Fibroblast of the aortic adventitia (primary cell): ENCODE data around the gene C1QBP. TPM values are rescaled to one million over a fixed set of nuclear protein-coding genes. Genes with fewer than 3 reads are reported as not detected.
"Not testable (repeated sequence)": the region's sequence is repeated elsewhere in the genome, so short reads cannot be mapped to it uniquely, and the experiment has no call there.

Experiments
- DNase-seq: peaks from one replicate; pipeline ENCODE4 v3.0.0-alpha.2; 2010; ENCODE audit warnings: low read depth
- H3K4me3 ChIP-seq: 2 replicates; pipeline ENCODE4 v1.5.1; 2011; ENCODE audit warnings: low read depth, mild to moderate bottlenecking, control low read depth, low read length, moderate library complexity
- total RNA-seq: library from RNA; depleted of rRNA; stranded (reverse); fragments of >200 nt; gene quantifications from 2 replicates; pipeline ENCODE4 v1.2.3, GENCODE V29; 2012; ENCODE audit warnings: low replicate concordance
- TF ChIP-seq, protein P1 (sequence below): IDR thresholded peaks from 2 replicates; pipeline ENCODE4 v1.5.1; 2011; ENCODE audit warnings: mild to moderate bottlenecking, low read length, control low read depth, inconsistent platforms; ENCODE audit not compliant: insufficient read depth

C1QBP gene
- total RNA-seq, 1 donor, result 189 TPM

DNA sequence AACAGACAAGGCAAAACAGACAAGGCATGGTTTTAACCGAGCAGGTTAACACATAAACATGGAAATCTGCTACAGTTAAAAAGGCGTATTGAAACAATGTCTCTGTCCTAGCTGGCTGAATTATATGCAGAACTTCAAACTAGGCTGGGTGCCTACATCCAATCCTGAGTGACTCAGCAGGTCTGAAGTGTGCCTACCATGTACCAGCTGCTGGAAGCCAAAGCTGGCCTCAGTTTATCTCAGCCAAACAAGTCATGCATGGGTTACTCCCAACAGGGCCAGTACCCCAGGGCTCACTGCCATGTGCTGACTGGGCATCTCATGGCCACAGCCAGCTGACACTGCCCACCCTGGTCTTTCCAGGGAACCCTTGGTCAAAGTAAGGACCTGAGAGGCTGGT is 4.0 kb downstream of the C1QBP start:
- no peak for DNase-seq
- TF ChIP-seq, protein P1, sequence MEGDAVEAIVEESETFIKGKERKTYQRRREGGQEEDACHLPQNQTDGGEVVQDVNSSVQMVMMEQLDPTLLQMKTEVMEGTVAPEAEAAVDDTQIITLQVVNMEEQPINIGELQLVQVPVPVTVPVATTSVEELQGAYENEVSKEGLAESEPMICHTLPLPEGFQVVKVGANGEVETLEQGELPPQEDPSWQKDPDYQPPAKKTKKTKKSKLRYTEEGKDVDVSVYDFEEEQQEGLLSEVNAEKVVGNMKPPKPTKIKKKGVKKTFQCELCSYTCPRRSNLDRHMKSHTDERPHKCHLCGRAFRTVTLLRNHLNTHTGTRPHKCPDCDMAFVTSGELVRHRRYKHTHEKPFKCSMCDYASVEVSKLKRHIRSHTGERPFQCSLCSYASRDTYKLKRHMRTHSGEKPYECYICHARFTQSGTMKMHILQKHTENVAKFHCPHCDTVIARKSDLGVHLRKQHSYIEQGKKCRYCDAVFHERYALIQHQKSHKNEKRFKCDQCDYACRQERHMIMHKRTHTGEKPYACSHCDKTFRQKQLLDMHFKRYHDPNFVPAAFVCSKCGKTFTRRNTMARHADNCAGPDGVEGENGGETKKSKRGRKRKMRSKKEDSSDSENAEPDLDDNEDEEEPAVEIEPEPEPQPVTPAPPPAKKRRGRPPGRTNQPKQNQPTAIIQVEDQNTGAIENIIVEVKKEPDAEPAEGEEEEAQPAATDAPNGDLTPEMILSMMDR, result no peak
- H3K4me3 ChIP-seq, result no peak overlapping the region

DNA sequence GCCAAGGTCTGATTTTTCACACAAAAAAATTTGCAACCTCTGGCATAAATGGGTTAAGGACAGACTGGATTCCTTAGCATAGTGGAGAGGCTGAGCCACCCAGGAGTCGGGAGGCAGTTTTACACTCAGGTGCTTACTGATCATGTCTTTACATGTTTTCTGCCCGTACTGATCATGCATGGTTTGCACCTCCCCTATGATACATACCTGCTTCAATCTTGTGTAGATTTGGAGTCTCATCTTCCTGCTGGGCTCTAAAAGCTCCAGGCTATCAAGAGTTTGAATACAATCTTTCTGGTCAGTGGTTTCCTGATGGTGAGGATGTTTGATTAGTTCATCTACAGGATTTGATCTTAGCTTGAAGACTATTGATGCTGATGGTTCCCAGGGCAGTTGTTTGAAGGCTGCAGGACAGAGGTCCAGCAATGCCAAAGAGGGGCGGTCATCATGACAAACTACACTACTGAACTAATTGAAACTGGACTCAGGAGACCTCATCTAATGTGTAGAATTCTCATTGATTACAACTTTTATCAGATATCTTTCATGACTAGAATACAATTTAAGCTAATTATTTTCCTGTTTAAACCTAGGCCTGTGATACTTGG is 6.9 kb downstream of the C1QBP start:
- TF ChIP-seq, protein P1, result no peak
- no peak for DNase-seq
- no peak overlapping the region for H3K4me3 ChIP-seq

DNA sequence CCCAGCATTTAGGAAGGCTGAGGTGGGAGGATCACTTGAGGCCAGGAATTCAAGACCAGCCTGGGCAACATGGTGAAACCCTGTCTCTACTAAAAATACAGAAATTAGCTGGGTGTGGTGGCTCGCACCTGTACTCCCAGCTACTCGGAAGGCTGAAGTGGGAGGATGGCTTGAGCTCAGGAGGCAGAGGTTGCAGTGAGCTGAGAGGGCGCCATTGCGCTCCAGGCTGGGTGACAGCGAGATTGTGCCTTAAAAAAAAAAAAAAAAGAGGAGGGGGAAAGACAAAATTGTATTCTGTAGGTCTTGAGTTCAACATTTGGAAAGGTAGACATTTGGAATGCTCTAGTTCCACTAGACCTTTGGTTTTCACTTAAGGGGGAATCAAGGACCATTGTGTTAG is 7.7 kb downstream of the C1QBP start:
- DNase-seq, H3K4me3 ChIP-seq: not testable (repeated sequence)

DNA sequence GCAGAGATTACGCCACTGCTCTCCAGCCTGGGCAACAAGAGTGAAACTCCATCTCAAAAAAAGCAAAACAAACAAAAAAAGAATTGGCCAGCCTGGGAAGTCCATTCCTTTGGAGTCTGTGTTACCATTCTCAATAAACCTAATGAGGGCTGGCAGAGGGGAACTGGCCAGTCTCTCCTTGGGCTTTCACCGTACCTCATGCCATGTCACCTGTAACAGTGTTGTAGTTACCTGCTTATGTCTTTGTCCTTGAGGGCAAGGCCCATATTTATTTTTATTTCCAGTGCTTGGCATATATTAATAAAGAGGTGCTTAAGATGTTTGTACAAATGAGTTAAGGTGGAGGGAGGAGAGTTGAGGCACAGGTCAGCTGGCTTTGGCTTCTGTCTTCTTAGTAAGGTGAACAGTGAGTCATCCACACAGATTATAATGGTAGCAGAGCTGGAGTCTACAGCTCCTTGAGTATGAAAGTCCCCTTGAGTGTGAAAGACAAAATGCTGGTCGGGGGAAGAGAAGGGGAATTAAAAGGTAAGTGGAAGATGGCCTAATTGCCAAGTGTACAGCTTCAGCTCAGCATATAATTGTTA is 8.4 kb downstream of the C1QBP start:
- no peak for DNase-seq
- TF ChIP-seq, protein P1, result no peak
- H3K4me3 ChIP-seq, result no peak overlapping the region

DNA sequence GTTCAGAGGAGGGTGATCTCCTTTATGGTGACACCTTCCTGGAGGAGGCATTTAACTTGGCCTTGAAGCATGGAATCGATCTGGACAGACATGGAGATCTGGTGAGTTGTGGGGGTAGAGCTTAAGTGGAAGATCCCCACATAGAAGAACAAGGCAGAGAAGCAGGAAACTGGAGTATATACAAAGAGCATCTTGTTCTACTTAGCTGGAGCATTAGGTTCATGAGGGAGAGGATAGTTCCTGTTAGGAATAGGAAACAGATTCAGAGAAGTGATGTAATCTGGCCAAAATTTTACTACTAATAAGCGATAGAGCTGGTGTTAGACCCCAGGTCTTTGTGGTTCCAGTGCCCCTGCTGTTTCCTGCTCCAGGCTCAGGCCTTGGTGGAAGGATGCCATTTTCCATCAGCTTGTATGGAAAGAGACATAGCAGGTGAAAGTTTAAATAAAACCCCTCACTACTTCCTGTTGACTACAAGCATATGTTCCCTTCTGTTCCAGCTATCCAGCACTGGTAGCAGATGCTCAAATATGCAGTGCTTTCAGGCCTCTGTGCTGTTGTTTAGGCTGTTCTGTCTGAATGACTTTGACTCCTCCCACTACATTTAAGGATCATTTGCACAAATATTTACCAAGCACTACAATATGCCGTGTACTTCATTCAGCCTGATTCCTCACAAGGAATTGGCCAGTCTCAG is 9.6 kb downstream of the C1QBP start:
- DNase-seq, result no peak
- TF ChIP-seq, protein P1, result no peak
- H3K4me3 ChIP-seq, result no peak overlapping the region

DNA sequence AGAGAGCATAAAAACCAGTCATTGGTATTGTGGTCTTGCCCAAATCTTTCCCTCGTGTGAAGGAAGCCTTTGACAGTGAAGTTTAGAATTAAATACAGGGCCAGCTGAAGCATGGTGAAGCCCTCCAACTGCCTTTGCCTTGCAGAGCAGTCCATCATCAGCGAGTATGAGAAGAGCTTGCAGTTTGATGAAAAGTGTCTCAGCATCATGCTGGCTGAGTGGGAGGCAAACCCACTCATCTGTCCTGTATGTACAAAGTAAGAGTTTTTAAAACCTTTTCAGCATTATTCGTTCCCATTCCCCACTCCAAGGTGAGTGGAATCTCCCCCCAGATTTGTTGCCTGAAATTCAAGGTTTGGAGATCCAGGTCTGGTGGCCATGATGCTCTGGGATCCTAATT is 13.1 kb downstream of the C1QBP start:
- no peak overlapping the region for H3K4me3 ChIP-seq
- TF ChIP-seq, protein P1, result no peak
- DNase-seq, result no peak

DNA sequence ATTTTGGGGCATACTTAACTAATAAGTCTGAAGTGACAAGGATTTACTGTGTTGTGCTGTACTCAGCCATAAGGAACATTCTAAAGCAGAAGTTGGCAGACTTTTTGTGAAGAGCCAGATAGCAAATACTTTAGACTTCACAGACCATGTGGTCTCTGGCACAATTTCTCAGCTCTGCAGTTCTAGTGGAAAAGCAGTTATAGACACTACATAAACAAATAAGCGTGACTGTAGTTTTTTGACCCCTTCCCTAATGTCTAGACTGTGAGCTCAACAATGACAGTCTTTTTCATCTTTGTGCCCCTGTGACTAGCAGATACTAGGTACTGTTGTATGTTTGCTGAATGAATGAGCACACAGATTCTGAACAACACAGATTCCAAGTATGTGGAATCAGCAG is 14.0 kb downstream of the C1QBP start:
- TF ChIP-seq, protein P1, result no peak
- no peak for DNase-seq
- H3K4me3 ChIP-seq, result no peak overlapping the region
